HepG2 (cell line): ENCODE data around the gene TMEM14C. TPM values are rescaled to one million over a fixed set of nuclear protein-coding genes. Genes with fewer than 3 reads are reported as not detected.

ENCODE experiments used
- AGO2 ChIP-seq: fragments of 200-400 bp; formaldehyde crosslinking; optimal IDR thresholded peaks from 2 replicates; pipeline ENCODE3; 2017; ENCODE audit warnings: mild to moderate bottlenecking, low read depth, low read length, moderate library complexity
- ARNT2 ChIP-seq: sonication (generic); formaldehyde crosslinking; IDR thresholded peaks from 2 replicates; pipeline ENCODE4 v1.8.0; 2022; ENCODE audit warnings: mild to moderate bottlenecking, low read depth, missing genetic modification reagents, moderate library complexity
- BHLHE40 ChIP-seq: IDR thresholded peaks from 2 replicates; pipeline ENCODE4 v1.6.1; 2011; ENCODE audit warnings: low read length, improper control_type of control experiment
- GPBP1L1 ChIP-seq: sonication (generic); formaldehyde crosslinking; IDR thresholded peaks from 2 replicates; pipeline ENCODE4 v1.5.0; 2020; ENCODE audit warnings: mild to moderate bottlenecking, missing genetic modification reagents
- HNF4G ChIP-seq, 2 experiments: sonication (generic) in 1 of 2; formaldehyde crosslinking in 1 of 2; IDR thresholded peaks; 2 replicates each; pipeline versions ENCODE4 v1.4.0 to v1.6.1; 2011 to 2020; ENCODE audit warnings: borderline replicate concordance in 2 of 2, low read depth in 2 of 2, mild to moderate bottlenecking in 2 of 2, low read length in 1 of 2, missing genetic modification reagents in 1 of 2, moderate library complexity in 1 of 2
- KDM1A ChIP-seq: IDR thresholded peaks from 2 replicates; pipeline ENCODE4 v1.6.1; 2016; ENCODE audit warnings: missing compliant biosample characterization
- MBD4 ChIP-seq: IDR thresholded peaks from 2 replicates; pipeline ENCODE4 v1.6.1; 2012; ENCODE audit warnings: low read length, inconsistent platforms, borderline replicate concordance
- NAIF1 ChIP-seq: sonication (generic); formaldehyde crosslinking; IDR thresholded peaks from 2 replicates; pipeline ENCODE4 v1.5.0; 2020; ENCODE audit warnings: mild to moderate bottlenecking, missing genetic modification reagents, borderline replicate concordance
- PHF20 ChIP-seq: sonication (generic); formaldehyde crosslinking; IDR thresholded peaks from 2 replicates; pipeline ENCODE4 v1.5.0; 2020; ENCODE audit warnings: mild to moderate bottlenecking, missing genetic modification reagents
- RBM39 ChIP-seq: fragments of 200-400 bp; formaldehyde crosslinking; IDR thresholded peaks from one replicate; pipeline ENCODE4 v1.6.1; 2018; ENCODE audit warnings: antibody characterized with exemption, mild to moderate bottlenecking, low read depth, low read length; ENCODE audit not compliant: poor library complexity, severe bottlenecking
- THAP8 ChIP-seq: sonication (generic); formaldehyde crosslinking; IDR thresholded peaks from 2 replicates; pipeline ENCODE4 v1.5.1; 2020; ENCODE audit warnings: missing genetic modification reagents, mild to moderate bottlenecking, borderline replicate concordance
- TOE1 ChIP-seq: sonication (generic); formaldehyde crosslinking; IDR thresholded peaks from 2 replicates; pipeline ENCODE4 v1.4.0; 2020; ENCODE audit warnings: mild to moderate bottlenecking, missing genetic modification reagents
- ZGPAT ChIP-seq: IDR thresholded peaks from 2 replicates; pipeline ENCODE4 v1.6.1; 2016; ENCODE audit warnings: mild to moderate bottlenecking
- ZNF407 ChIP-seq: sonication (generic); formaldehyde crosslinking; IDR thresholded peaks from one replicate; pipeline ENCODE4 v1.5.1; 2020; ENCODE audit warnings: mild to moderate bottlenecking, missing genetic modification reagents; ENCODE audit errors: not compliant biosample characterization
- ZNF430 ChIP-seq: sonication (generic); formaldehyde crosslinking; IDR thresholded peaks from 2 replicates; pipeline ENCODE4 v1.9.0; 2021; ENCODE audit warnings: mild to moderate bottlenecking, missing genetic modification reagents
- ZNF773 ChIP-seq: sonication (generic); formaldehyde crosslinking; IDR thresholded peaks from 2 replicates; pipeline ENCODE4 v1.4.0; 2020; ENCODE audit warnings: missing genetic modification reagents, borderline replicate concordance
- polyA plus RNA-seq, 8 experiments: library from polyadenylated mRNA; depleted of rRNA in 3 of 8; stranded (reverse) in 7 of 8; unstranded in 1 of 8; fragments of >200 nt; fragmentation: Illumina TruSeq in 4 of 8; extraction: Trizol in 4 of 8; gene quantifications; 2 replicates each; pipeline versions ENCODE4 v1.2.1 to v1.2.3, GENCODE V29; 2011 to 2016; ENCODE audit warnings: low read depth in 4 of 8, missing spikeins in 1 of 8, mixed read lengths in 1 of 8; ENCODE audit not compliant: insufficient read depth in 1 of 8
- total RNA-seq, 5 experiments: library from RNA; depleted of rRNA; stranded (reverse); fragments of >200 nt; fragmentation: Illumina TruSeq; extraction: Trizol; gene quantifications; 2 replicates each; pipeline ENCODE4 v1.2.3, GENCODE V29; 2016; ENCODE audit warnings: low read depth in 1 of 5

Gene TMEM14C
- total and polyA plus RNA-seq, 2 of the 13 experiments (the other 11 are each of a cell fraction or from before 2014, with no cell fraction given) = 184 TPM

DNA sequence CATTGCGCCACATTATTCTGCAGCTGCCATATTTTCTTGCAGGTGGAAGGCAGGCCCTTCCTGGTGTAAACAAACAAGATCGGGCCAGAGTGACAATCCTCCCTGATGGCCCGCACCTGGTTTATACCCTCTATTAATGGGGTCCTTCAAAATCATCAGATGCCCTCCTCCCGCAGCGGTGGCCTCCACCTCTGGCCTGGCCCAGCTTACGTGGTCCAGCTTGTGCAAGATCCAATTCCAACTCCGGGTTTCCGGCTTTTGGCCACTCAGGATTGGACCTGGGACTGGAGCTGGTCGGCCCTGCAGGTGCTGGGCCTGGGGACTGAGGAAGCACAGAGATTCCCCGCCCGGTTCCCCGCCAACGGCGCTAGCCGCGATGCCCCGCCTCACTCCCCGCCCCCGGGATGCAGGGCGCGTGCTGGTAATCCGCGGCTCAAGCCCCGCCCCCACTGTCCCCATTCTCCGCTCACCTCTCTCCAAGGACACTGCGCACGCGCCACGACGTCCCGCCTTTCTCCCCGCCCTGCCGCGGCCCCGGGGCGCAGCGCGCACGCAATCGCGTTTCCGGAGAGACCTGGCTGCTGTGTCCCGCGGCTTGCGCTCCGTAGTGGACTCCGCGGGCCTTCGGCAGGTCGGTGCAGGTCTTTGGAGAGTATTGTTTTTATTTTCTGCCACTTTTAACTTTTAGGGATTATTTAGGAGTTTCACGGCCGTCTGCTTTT, 24.5 kb downstream of the TMEM14C start, which contains the start of gene TMEM14B (continued):
- TF ChIP-seq RBM39 = peak; percentile 94
- TF ChIP-seq ZNF430 = peak; percentile 49; the same call in 1 of the 2 replicates
- peak; percentile 5; the same call in 1 of the 2 replicates for TF ChIP-seq HNF4G (IDR thresholded peaks at IDR 0.05; ENCODE audit: borderline replicate concordance, low read depth, low read length)
- peak; percentile 82; the same call in 1 of the 2 replicates for TF ChIP-seq HNF4G (CRISPR knock-in tag; IDR thresholded peaks at IDR 0.05; ENCODE audit: borderline replicate concordance, low read depth)
- peak; percentile 58; the same call in 1 of the 2 replicates for TF ChIP-seq KDM1A (CRISPR knock-in tag)
- TF ChIP-seq ZGPAT (CRISPR knock-in tag) = peak; percentile 99
- TF ChIP-seq THAP8 = peak; percentile 93; the same call in 1 of the 2 replicates
- peak; percentile 94; the same call in 1 of the 2 replicates for TF ChIP-seq TOE1 (CRISPR knock-in tag)
- TF ChIP-seq AGO2 = peak; percentile 82
- TF ChIP-seq MBD4 = no peak
- TF ChIP-seq BHLHE40 = peak; percentile 84
- TF ChIP-seq NAIF1 = peak; percentile 94
- TF ChIP-seq GPBP1L1 = no peak
- TF ChIP-seq ZNF407 = peak; percentile 94
- no peak; the same call in 1 of the 2 replicates for TF ChIP-seq ZNF773 (CRISPR knock-in tag)
- TF ChIP-seq ARNT2 (CRISPR knock-in tag) = peak; percentile 96
- peak; percentile 83 for TF ChIP-seq PHF20
